Mucosa of rectum (tissue), 2 donors: ENCODE measurements around the gene LONP2.
"Not testable (repeated sequence)": the region's sequence is repeated elsewhere in the genome, so short reads cannot be mapped to it uniquely, and the experiment has no call there.

ENCODE experiments used
- H3K27ac ChIP-seq, 2 donors: one replicate each; pipeline ENCODE4 v1.7.0; 2013; ENCODE audit warnings: inconsistent platforms in 2 of 2, low read depth in 2 of 2, low read length in 2 of 2
- H3K27me3 ChIP-seq, 2 donors: one replicate each; pipeline ENCODE4 v1.7.0; 2013; ENCODE audit warnings: low read length in 2 of 2; ENCODE audit not compliant: control insufficient read depth in 2 of 2, insufficient read depth in 2 of 2
- H3K36me3 ChIP-seq, 2 donors: one replicate each; pipeline ENCODE4 v1.7.0; 2013; ENCODE audit warnings: low read length in 2 of 2; ENCODE audit not compliant: control insufficient read depth in 2 of 2, insufficient read depth in 2 of 2
- H3K4me1 ChIP-seq, 2 donors: one replicate each; pipeline ENCODE4 v1.7.0; 2013; ENCODE audit warnings: low read length in 2 of 2, mild to moderate bottlenecking in 1 of 2; ENCODE audit not compliant: control insufficient read depth in 2 of 2, insufficient read depth in 2 of 2
- H3K4me3 ChIP-seq, 2 donors: one replicate each; pipeline ENCODE4 v1.7.0; 2013; ENCODE audit warnings: low read length in 2 of 2
- H3K9ac ChIP-seq, 2 donors: one replicate each; pipeline ENCODE4 v1.7.0; 2013; ENCODE audit warnings: low read length in 2 of 2, low read depth in 1 of 2, mild to moderate bottlenecking in 1 of 2
- H3K9me3 ChIP-seq, 2 donors: one replicate each; pipeline ENCODE4 v1.7.0; 2013; ENCODE audit warnings: low read length in 2 of 2; ENCODE audit not compliant: control insufficient read depth in 2 of 2
- donor health status: healthy.
- donor health status: Normal muscosa, but diverticular disease.

The LONP2 gene

GRCh38 chr16:48361540-48362144 lies 117.5 kb downstream of the LONP2 start:
- no peak overlapping the region for H3K4me3 ChIP-seq
- H3K4me1 ChIP-seq: peaks cover 18% of the 10 kb centered on the region in 2 donors
- no peak overlapping the region for H3K27ac ChIP-seq
- H3K9me3 ChIP-seq: no peaks in the 10 kb centered on the region
- H3K36me3 ChIP-seq: peaks cover 10 to 20% of the 10 kb centered on the region in 2 donors
- H3K27me3 ChIP-seq: no peaks in the 10 kb centered on the region
- H3K9ac ChIP-seq: no peak overlapping the region

GRCh38 chr16:48365025-48365600 lies 121.0 kb downstream of the LONP2 start:
- Histone ChIP-seq H3K36me3 (peaks cover 10 to 12% of the 10 kb centered on the region in 2 donors), H3K9ac (peak overlapping the region; percentile 60 to 77), H3K27me3 (no peaks in the 10 kb centered on the region), H3K4me3 (peak overlapping the region; percentile 77 to 81), H3K9me3 (no peaks in the 10 kb centered on the region), H3K27ac (peak overlapping the region; percentile 88 to 92), H3K4me1 (peaks cover 21% of the 10 kb centered on the region in 2 donors)

- Histone ChIP-seq H3K9me3 (no peaks in the 10 kb centered on the region), H3K27me3 (no peaks in the 10 kb centered on the region), H3K27ac (peak overlapping the region; percentile 88 to 92), H3K4me1 (peaks cover 21% of the 10 kb centered on the region in 2 donors), H3K36me3 (peaks cover 10 to 12% of the 10 kb centered on the region in 2 donors), H3K9ac (peak overlapping the region; percentile 77 to 78), H3K4me3 (peak overlapping the region; percentile 77 to 81)
These were observed 121.6 kb downstream of the LONP2 start for GRCh38 chr16:48365601-48366164.

GRCh38 chr16:48366165-48367093 lies 122.3 kb downstream of the LONP2 start:
- Histone ChIP-seq H3K36me3 (peaks cover 8% of the 10 kb centered on the region in 2 donors), H3K4me1 (peaks cover 21% of the 10 kb centered on the region in 2 donors), H3K9me3 (no peaks in the 10 kb centered on the region), H3K27me3 (no peaks in the 10 kb centered on the region), H3K27ac (peak overlapping the region; percentile 88 to 92), H3K9ac (peak overlapping the region; percentile 77 to 78), H3K4me3 (peak overlapping the region; percentile 77 to 81)

- Histone ChIP-seq H3K27me3 (no peaks in the 10 kb centered on the region), H3K9ac (no peak overlapping the region), H3K9me3 (no peaks in the 10 kb centered on the region), H3K36me3 (no peaks in the 10 kb centered on the region), H3K4me3 (no peak overlapping the region), H3K27ac (no peak overlapping the region), H3K4me1 (peaks cover 21% of the 10 kb centered on the region in 2 donors)
These were observed 123.4 kb downstream of the LONP2 start for GRCh38 chr16:48367441-48368049.

- Histone ChIP-seq H3K9ac (no peak overlapping the region), H3K36me3 (no peaks in the 10 kb centered on the region), H3K27me3 (no peaks in the 10 kb centered on the region), H3K27ac (no peak overlapping the region), H3K4me1 (peaks cover 16 to 24% of the 10 kb centered on the region in 2 donors), H3K9me3 (no peaks in the 10 kb centered on the region), H3K4me3 (no peak overlapping the region)
These were observed 125.7 kb downstream of the LONP2 start for GRCh38 chr16:48369765-48370164.

GRCh38 chr16:48370229-48370628 lies 126.1 kb downstream of the LONP2 start:
- no peak overlapping the region for H3K27ac ChIP-seq
- no peaks in the 10 kb centered on the region for H3K27me3 ChIP-seq
- peaks cover 12 to 24% of the 10 kb centered on the region in 2 donors for H3K4me1 ChIP-seq
- H3K36me3 ChIP-seq: no peaks in the 10 kb centered on the region
- no peak overlapping the region for H3K9ac ChIP-seq
- H3K4me3 ChIP-seq: no peak overlapping the region
- H3K9me3 ChIP-seq: no peaks in the 10 kb centered on the region

- H3K27ac ChIP-seq, H3K36me3 ChIP-seq, H3K4me3 ChIP-seq, H3K27me3 ChIP-seq, H3K9ac ChIP-seq, H3K9me3 ChIP-seq: not testable (repeated sequence)
- peaks cover 7 to 19% of the 10 kb centered on the region in 2 donors for H3K4me1 ChIP-seq
These were observed 126.7 kb downstream of the LONP2 start for GRCh38 chr16:48370668-48371392.

- Histone ChIP-seq H3K9ac (no peak overlapping the region), H3K36me3 (no peaks in the 10 kb centered on the region), H3K4me1 (peaks cover 6 to 18% of the 10 kb centered on the region in 2 donors), H3K9me3 (no peaks in the 10 kb centered on the region), H3K4me3 (no peak overlapping the region), H3K27ac (no peak overlapping the region), H3K27me3 (no peaks in the 10 kb centered on the region)
These were observed 127.3 kb downstream of the LONP2 start for GRCh38 chr16:48371393-48371780.
